Measurements from ENCODE around the gene PCDHGB5.

DNA sequence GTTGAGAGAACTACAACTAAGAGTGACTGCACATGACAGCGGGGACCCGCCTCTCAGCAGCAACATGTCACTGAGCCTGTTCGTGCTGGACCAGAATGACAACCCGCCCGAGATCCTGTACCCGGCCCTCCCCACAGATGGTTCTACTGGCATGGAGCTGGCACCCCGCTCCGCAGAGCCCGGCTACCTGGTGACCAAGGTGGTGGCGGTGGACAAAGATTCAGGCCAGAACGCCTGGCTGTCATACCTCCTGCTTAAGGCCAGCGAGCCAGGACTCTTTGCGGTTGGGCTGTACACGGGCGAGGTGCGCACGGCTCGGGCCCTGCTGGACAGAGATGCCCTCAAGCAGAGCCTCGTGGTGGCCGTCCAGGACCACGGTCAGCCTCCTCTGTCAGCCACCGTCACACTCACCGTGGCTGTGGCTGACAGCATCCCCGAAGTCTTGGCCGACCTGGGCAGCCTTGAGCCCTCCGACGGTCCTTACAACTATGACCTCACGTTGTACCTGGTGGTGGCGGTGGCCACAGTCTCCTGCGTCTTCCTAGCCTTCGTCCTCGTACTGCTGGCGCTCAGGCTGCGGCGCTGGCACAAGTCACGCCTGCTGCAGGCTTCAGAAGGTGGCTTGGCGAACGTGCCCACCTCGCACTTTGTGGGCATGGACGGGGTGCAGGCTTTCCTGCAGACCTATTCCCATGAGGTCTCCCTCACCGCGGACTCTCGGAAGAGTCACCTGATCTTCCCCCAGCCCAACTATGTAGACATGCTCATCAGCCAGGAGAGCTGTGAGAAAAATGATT, 13.1 kb upstream of the PCDHGB5 start:
- TF ChIP-seq, protein P1, sequence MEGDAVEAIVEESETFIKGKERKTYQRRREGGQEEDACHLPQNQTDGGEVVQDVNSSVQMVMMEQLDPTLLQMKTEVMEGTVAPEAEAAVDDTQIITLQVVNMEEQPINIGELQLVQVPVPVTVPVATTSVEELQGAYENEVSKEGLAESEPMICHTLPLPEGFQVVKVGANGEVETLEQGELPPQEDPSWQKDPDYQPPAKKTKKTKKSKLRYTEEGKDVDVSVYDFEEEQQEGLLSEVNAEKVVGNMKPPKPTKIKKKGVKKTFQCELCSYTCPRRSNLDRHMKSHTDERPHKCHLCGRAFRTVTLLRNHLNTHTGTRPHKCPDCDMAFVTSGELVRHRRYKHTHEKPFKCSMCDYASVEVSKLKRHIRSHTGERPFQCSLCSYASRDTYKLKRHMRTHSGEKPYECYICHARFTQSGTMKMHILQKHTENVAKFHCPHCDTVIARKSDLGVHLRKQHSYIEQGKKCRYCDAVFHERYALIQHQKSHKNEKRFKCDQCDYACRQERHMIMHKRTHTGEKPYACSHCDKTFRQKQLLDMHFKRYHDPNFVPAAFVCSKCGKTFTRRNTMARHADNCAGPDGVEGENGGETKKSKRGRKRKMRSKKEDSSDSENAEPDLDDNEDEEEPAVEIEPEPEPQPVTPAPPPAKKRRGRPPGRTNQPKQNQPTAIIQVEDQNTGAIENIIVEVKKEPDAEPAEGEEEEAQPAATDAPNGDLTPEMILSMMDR (IDR thresholded peaks at IDR 0.05; ENCODE audit: extremely low read depth in 1 of 2, insufficient read depth in 1 of 2, low read depth in 1 of 2, low read length in 2 of 2) = no peak
- TF ChIP-seq POLR2A (IDR thresholded peaks at IDR 0.05; ENCODE audit: low read depth, low read length) = no peak
- TF ChIP-seq EZH2 (IDR thresholded peaks at IDR 0.05; ENCODE audit: borderline replicate concordance, low read depth, low read length, severe bottlenecking) = no peak
- no peak for TF ChIP-seq POLR2AphosphoS5 (IDR thresholded peaks at IDR 0.05; ENCODE audit: insufficient read depth, low read depth, low read length)
